Fibroblast of the aortic adventitia (primary cell): ENCODE data around the gene HHAT. TPM values are rescaled to one million over a fixed set of nuclear protein-coding genes. Genes with fewer than 3 reads are reported as not detected.

Experiments
- DNase-seq: peaks from one replicate; pipeline ENCODE4 v3.0.0-alpha.2; 2010; ENCODE audit warnings: low read depth
- H3K4me3 ChIP-seq: 2 replicates; pipeline ENCODE4 v1.5.1; 2011; ENCODE audit warnings: low read depth, mild to moderate bottlenecking, control low read depth, low read length, moderate library complexity
- total RNA-seq: library from RNA; depleted of rRNA; stranded (reverse); fragments of >200 nt; gene quantifications from 2 replicates; pipeline ENCODE4 v1.2.3, GENCODE V29; 2012; ENCODE audit warnings: low replicate concordance
- TF ChIP-seq, protein P1 (sequence below): IDR thresholded peaks from 2 replicates; pipeline ENCODE4 v1.5.1; 2011; ENCODE audit warnings: mild to moderate bottlenecking, low read length, control low read depth, inconsistent platforms; ENCODE audit not compliant: insufficient read depth

HHAT gene
- total RNA-seq, 1 donor: 8.5 TPM

DNA sequence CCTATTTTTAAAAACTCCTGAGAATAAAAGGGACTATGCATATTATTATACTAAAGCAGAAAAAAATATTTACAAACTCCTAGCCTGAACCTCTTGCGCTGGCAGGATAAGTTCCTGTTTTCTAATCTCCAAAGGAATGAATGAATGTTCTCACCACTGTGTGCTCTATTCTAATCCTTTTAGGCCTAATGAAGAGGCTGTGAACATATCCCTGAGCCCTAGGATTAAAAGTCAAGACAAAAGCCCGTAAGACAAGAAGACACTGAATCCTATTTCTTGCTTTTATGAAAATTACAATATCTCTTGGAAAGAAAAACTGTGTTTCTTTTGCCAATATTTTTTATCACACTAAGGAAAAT lies 317.5 kb downstream of the HHAT start:
- no peak for DNase-seq
- TF ChIP-seq, protein P1, sequence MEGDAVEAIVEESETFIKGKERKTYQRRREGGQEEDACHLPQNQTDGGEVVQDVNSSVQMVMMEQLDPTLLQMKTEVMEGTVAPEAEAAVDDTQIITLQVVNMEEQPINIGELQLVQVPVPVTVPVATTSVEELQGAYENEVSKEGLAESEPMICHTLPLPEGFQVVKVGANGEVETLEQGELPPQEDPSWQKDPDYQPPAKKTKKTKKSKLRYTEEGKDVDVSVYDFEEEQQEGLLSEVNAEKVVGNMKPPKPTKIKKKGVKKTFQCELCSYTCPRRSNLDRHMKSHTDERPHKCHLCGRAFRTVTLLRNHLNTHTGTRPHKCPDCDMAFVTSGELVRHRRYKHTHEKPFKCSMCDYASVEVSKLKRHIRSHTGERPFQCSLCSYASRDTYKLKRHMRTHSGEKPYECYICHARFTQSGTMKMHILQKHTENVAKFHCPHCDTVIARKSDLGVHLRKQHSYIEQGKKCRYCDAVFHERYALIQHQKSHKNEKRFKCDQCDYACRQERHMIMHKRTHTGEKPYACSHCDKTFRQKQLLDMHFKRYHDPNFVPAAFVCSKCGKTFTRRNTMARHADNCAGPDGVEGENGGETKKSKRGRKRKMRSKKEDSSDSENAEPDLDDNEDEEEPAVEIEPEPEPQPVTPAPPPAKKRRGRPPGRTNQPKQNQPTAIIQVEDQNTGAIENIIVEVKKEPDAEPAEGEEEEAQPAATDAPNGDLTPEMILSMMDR: no peak

DNA sequence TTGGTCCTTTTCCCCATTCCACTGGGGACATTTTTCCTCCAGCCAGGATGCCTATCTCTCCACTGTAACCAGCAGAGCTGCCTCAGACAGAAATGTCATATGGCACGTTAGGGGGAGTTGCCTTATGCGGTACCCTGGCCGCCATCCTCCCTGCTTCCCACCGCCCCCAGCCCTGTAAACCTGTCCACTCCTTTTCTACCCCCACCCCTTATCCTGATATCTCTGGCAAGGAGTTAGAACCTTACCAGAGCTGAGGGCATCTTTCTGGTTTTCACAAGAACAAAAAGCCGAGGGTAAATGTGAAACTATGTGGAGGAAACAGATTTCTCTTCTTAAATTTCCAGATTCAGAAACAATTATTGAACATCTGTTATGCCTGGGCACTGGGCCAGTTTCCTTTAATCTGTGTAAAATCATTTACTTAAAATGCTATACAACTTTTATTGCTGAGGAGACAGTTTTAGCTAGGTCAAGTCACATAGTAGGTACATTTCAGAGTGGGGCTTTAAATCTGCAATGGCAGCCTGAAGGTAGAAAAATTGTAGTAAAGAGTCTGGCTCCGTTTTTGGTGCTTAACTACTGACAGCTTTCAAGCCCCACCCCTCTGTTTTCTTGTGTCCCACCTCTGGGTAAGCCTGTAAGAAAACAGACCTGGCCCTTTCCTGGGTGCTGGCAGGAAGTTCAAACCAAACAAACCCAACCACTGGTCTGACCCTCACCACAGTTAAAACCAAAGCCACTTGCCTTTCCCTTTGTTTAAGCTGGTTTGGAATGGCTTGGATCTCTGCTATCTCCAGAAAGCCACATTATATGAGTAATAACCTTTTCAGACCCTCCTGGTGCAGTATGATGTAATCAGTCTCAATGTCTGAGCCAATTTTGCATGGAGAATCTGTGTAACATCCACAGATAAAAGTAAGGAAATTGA lies 319.0 kb downstream of the HHAT start:
- peak; percentile 52 for DNase-seq
- no peak overlapping the region for H3K4me3 ChIP-seq
- TF ChIP-seq, protein P1: no peak

More for the DNA sequence above, 317.5 kb downstream of the HHAT start:
- H3K4me3 ChIP-seq: no peak overlapping the region

- H3K4me3 ChIP-seq: no peak overlapping the region
- TF ChIP-seq, protein P1: no peak
- DNase-seq: no peak
Observed at GRCh38 chr1:210648588-210649269, 320.0 kb downstream of the HHAT start.

DNA sequence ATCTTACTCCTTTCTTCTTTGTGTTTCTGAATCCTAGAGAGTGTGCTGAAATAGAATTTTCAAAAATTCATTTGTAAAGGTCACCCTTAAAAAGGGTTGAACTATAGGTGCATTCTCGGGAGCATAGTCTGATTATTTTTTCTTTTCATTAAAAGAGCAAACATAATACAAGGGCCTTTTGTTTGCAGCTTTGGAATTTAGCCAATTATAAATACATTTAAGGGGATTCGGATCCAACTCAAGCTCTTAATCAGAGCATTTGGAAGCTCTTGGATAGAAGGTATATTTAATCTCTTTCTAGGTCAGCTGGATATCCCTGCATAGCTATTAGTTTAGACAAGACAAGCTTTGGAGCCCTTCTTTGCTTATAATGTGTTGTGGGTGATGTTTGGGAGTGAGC lies 321.7 kb downstream of the HHAT start:
- no peak for DNase-seq
- no peak overlapping the region for H3K4me3 ChIP-seq
- TF ChIP-seq, protein P1: no peak

DNA sequence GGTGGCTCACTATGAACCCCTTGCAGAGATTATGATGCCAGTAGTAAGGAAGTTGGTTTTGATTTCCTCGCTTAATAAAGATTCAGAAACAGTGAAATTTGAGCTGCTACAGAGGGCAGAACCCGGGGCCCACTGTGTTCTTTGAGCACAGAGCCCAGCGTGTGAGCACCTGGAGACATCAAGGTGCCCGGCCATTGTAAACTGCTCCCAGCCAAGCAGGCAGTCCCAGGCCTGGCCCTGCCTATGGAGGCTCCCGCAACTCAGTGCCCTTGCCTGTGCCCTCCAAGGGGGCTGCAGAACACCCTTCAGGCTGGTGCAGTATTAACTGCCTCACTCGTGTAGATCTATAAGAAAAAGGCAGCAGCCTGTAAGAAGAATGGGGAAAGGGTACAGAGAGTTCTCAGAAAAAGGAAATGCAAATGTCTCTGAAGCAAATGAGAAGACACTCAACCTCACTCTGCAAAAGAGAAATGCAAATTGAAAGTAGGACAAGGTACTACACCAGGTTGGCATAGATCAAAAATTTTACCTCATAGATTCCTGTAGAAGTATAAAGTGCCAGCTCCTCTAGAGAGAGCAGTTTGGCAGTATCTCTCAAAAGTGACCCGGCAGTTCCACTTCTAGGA lies 323.7 kb downstream of the HHAT start:
- no peak for DNase-seq
- TF ChIP-seq, protein P1: no peak
- H3K4me3 ChIP-seq: no peak overlapping the region

DNA sequence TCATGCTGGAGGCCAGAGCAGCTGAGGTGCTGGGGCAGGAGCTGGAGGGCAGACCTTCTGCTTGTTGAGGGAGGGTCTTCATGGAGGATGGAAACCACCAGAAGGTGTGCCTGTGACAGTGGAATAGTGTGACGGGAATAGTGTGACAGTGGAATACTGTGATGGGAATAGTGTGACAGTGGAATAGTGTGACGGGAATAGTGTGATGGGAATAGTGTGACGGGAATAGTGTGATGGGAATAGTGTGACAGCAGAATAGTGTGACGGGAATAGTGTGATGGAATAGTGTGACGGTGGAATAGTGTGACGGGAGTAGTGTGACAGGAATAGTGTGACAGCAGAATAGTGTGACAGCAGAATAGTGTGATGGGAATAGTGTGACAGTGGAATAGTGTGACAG lies 325.1 kb downstream of the HHAT start:
- DNase-seq: peak; percentile 4
- TF ChIP-seq, protein P1: no peak
- H3K4me3 ChIP-seq: no peak overlapping the region
